ENCODE results near the gene NETO2. TPM values are rescaled to one million over a fixed set of nuclear protein-coding genes. Genes with fewer than 3 reads are reported as not detected.

The NETO2 gene
- total and polyA plus RNA-seq, 2 of the 13 experiments (the other 11 are each of a cell fraction or from before 2014, with no cell fraction given): 8.2 to 13.5 TPM

DNA sequence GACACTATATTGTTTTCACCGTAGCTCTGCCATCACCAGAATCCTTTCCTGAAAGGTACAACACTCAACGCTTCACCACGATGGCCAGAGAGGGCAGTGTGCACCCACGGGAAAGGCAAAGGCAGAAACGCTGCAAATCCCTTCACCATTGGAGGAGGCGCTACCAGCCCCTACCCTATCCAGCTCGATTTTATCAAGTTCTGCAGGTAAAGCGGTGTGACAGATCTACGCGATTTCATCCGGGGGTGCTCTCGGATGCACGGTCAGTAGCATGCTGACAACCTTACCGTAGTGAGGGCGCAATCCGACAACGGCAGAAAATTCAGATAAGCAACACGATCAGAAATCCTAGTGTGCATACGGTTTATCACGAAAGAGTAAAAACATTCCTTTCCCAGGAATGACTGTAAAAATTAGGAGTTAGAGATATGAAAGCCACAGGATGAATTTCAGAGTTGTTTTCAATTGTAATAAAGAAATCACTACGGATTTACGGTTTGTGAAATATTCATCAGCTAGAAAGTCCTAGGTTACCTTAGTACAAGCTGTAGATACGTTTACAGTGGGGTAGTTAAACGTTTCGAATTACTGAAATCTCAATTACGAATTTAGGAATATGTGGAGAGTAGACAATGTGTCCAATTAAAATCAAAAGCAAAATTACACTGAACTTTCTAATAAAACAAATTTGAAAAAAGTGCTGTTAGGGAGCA, 1.8 kb downstream of the NETO2 start (continued):
- TF ChIP-seq ZNF503 (CRISPR knock-in tag; IDR thresholded peaks at IDR 0.05): no peak
- TF ChIP-seq FOXK1 (CRISPR knock-in tag; IDR thresholded peaks at IDR 0.05; ENCODE audit: borderline replicate concordance, low read depth): peak; percentile 41; the same call in 1 of the 2 replicates
- TF ChIP-seq, protein P1, sequence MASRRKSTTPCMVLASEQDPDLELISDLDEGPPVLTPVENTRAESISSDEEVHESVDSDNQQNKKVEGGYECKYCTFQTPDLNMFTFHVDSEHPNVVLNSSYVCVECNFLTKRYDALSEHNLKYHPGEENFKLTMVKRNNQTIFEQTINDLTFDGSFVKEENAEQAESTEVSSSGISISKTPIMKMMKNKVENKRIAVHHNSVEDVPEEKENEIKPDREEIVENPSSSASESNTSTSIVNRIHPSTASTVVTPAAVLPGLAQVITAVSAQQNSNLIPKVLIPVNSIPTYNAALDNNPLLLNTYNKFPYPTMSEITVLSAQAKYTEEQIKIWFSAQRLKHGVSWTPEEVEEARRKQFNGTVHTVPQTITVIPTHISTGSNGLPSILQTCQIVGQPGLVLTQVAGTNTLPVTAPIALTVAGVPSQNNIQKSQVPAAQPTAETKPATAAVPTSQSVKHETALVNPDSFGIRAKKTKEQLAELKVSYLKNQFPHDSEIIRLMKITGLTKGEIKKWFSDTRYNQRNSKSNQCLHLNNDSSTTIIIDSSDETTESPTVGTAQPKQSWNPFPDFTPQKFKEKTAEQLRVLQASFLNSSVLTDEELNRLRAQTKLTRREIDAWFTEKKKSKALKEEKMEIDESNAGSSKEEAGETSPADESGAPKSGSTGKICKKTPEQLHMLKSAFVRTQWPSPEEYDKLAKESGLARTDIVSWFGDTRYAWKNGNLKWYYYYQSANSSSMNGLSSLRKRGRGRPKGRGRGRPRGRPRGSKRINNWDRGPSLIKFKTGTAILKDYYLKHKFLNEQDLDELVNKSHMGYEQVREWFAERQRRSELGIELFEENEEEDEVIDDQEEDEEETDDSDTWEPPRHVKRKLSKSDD (CRISPR knock-in tag; IDR thresholded peaks at IDR 0.05; ENCODE audit: low read depth): no peak
- no peak for TF ChIP-seq ZNF543 (CRISPR knock-in tag; IDR thresholded peaks at IDR 0.05)
- no peak for TF ChIP-seq PHF20 (CRISPR knock-in tag; IDR thresholded peaks at IDR 0.05)
- TF ChIP-seq ZNF619 (CRISPR knock-in tag; IDR thresholded peaks at IDR 0.05): 0 out of 2 replicates have a peak, but pooled peaks have one; percentile 46
- peak; percentile 26; the same call in 1 of the 2 replicates for TF ChIP-seq MYPOP (CRISPR knock-in tag; IDR thresholded peaks at IDR 0.05)
- TF ChIP-seq, protein P2, sequence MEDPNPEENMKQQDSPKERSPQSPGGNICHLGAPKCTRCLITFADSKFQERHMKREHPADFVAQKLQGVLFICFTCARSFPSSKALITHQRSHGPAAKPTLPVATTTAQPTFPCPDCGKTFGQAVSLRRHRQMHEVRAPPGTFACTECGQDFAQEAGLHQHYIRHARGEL (CRISPR knock-in tag; IDR thresholded peaks at IDR 0.05): no peak
- TF ChIP-seq ZBTB42 (CRISPR knock-in tag; IDR thresholded peaks at IDR 0.05): no peak
- TF ChIP-seq EEA1 (CRISPR knock-in tag; IDR thresholded peaks at IDR 0.05; ENCODE audit: borderline replicate concordance): no peak
- no peak for TF ChIP-seq ZBTB7A (CRISPR knock-in tag; IDR thresholded peaks at IDR 0.05)
- TF ChIP-seq PHF5A (CRISPR knock-in tag; IDR thresholded peaks at IDR 0.05; ENCODE audit: low read depth, unreplicated experiment): peak; percentile 80
- TF ChIP-seq ZXDC (CRISPR knock-in tag; IDR thresholded peaks at IDR 0.05): no peak
- TF ChIP-seq ZNF468 (CRISPR knock-in tag; IDR thresholded peaks at IDR 0.05): no peak
- no peak for TF ChIP-seq ZFP1 (CRISPR knock-in tag; IDR thresholded peaks at IDR 0.05)
- no peak for TF ChIP-seq GABPA (IDR thresholded peaks at IDR 0.05; ENCODE audit: low read depth, low read length)
- no peak for TF ChIP-seq GABPA (CRISPR knock-in tag; IDR thresholded peaks at IDR 0.05; ENCODE audit: low read depth)
- TF ChIP-seq ZNF773 (CRISPR knock-in tag; IDR thresholded peaks at IDR 0.05; ENCODE audit: borderline replicate concordance): no peak
- TF ChIP-seq ZNF484 (CRISPR knock-in tag; IDR thresholded peaks at IDR 0.05; ENCODE audit: borderline replicate concordance, low read depth): no peak
- TF ChIP-seq SCMH1 (CRISPR knock-in tag; IDR thresholded peaks at IDR 0.05; ENCODE audit: borderline replicate concordance): no peak
- no peak for TF ChIP-seq TAF15 (IDR thresholded peaks at IDR 0.05; ENCODE audit: low read depth, low read length, poor library complexity, severe bottlenecking)

Data from HepG2 (cell line).